GM18867 (cell line): Measurements from ENCODE around the gene ZNF85.
"Not testable (repeated sequence)": the region's sequence is repeated elsewhere in the genome, so short reads cannot be mapped to it uniquely, and the experiment has no call there.

Experiments used
- ATAC-seq: cut with Tn5 transposase; IDR thresholded peaks from one replicate; pipeline ENCODE4 v1.9.1; 2021; ENCODE audit warnings: mild to moderate bottlenecking, moderate library complexity; ENCODE audit not compliant: unreplicated experiment

The ZNF85 gene

GRCh38 chr19:20923077-20923871 is at the start of gene ZNF85:
ZNF85 (plus strand) TSS chr19:20923251; CDS start chr19:20923401, 150 bp downstream.
- ATAC-seq, result peak; percentile 97

- no peak for ATAC-seq
Measured at GRCh38 chr19:20879501-20879900, 43.5 kb upstream of the ZNF85 start.

GRCh38 chr19:20912973-20913372 is 10.1 kb upstream of the ZNF85 start:
- ATAC-seq, result no peak

GRCh38 chr19:20925481-20925880 is 2.4 kb downstream of the ZNF85 start:
- no peak for ATAC-seq

- ATAC-seq, result no peak
Measured at GRCh38 chr19:20926796-20927195, 3.7 kb downstream of the ZNF85 start.

GRCh38 chr19:20928371-20928770 is 5.3 kb downstream of the ZNF85 start:
- no peak for ATAC-seq

GRCh38 chr19:20936322-20936947 is 13.4 kb downstream of the ZNF85 start:
- ATAC-seq, result not testable (repeated sequence)

- ATAC-seq, result not testable (repeated sequence)
Measured at GRCh38 chr19:20952561-20953095, 29.6 kb downstream of the ZNF85 start.

GRCh38 chr19:20964798-20965197 is 41.7 kb downstream of the ZNF85 start:
- no peak for ATAC-seq

- ATAC-seq, result no peak
Measured at GRCh38 chr19:20968092-20968491, 45.0 kb downstream of the ZNF85 start.

GRCh38 chr19:20969498-20969897 is 46.4 kb downstream of the ZNF85 start:
- ATAC-seq, result no peak

GRCh38 chr19:20969898-20970297 is 46.8 kb downstream of the ZNF85 start:
- ATAC-seq, result no peak

- not testable (repeated sequence) for ATAC-seq
Measured at GRCh38 chr19:20992788-20993187, 69.7 kb downstream of the ZNF85 start.

GRCh38 chr19:20999731-21000352 is 76.8 kb downstream of the ZNF85 start:
- ATAC-seq, result peak; percentile 99
